Astrocyte of the hippocampus (primary cell): ENCODE data around the gene SULT1A3.
"Not testable (repeated sequence)": the region's sequence is repeated elsewhere in the genome, so short reads cannot be mapped to it uniquely, and the experiment has no call there.

Experiments
- DNase-seq: peaks from one replicate; pipeline ENCODE4 v3.0.0; 2011; ENCODE audit warnings: low read depth, low spot score

The SULT1A3 gene

DNA sequence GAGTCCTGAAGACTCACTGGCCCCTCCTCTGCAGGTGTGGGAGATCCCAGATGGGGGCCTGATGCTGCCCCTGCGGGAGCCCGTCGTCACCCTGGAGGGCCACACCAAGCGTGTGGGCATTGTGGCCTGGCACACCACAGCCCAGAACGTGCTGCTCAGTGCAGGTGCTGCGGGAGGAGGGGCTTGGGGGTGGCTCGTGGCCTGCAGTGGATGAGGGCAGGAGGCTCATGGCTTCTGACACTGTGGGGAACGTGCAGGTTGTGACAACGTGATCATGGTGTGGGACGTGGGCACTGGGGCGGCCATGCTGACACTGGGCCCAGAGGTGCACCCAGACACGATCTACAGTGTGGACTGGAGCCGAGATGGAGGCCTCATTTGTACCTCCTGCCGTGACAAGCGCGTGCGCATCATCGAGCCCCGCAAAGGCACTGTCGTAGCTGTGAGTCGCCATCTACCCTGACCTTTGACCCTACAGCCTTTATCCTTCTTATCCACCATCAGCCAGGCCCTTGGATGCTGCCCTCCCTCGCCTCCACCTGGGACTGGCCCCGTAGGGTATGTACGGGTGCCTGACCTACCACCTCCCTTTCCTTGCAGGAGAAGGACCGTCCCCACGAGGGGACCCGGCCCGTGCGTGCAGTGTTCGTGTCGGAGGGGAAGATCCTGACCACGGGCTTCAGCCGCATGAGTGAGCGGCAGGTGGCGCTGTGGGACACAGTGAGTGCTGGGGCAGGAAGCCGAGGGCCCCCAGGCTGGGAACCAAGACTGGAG lies 12.1 kb upstream of the SULT1A3 start:
- peak; percentile 44 for DNase-seq

DNA sequence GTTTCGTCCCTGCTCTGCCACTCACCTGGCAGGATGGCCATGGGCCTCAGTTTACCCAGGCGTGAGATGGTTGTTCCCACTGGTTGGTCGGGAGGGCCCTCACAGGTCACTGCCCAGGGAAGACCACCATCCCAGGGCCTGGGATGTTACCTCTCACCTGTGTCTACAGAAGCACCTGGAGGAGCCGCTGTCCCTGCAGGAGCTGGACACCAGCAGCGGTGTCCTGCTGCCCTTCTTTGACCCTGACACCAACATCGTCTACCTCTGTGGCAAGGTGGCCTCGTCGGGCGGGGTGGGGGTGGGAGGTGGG lies 11.5 kb upstream of the SULT1A3 start:
- DNase-seq = no peak

DNA sequence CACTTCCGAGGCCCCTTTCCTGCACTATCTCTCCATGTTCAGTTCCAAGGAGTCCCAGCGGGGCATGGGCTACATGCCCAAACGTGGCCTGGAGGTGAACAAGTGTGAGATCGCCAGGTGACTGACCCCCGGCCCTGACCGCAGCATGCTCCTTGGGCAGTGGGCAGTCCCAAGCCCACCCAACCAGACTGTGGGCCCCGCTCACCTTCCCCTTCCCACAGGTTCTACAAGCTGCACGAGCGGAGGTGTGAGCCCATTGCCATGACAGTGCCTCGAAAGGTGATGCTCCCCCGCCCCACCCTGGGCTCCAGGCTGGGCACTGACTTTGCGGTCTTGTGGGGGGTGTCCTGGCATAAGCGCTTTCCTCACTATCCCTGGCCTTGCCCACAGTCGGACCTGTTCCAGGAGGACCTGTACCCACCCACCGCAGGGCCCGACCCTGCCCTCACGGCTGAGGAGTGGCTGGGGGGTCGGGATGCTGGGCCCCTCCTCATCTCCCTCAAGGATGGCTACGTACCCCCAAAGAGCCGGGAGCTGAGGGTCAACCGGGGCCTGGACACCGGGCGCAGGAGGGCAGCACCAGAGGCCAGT lies 11.0 kb upstream of the SULT1A3 start:
- DNase-seq = no peak

DNA sequence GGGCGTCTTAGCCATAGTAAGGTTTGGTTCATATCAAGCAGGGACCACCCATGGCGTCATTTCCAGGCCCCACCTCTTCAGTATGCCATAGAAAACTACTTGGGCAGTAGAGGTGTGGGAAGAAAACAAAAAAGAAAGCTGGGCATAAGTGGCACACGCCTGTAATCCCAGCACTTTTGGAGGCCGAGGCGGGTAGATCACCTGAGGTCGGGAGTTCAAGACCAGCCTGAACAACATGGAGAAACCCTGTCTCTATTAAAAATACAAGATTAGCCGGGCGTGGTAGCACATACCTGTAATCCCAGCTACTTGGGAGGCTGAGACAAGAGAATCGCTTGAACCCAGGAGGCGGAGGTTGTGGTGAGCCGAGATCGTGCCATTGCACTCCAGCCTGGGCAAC lies 7.9 kb upstream of the SULT1A3 start:
- DNase-seq = not testable (repeated sequence)

DNA sequence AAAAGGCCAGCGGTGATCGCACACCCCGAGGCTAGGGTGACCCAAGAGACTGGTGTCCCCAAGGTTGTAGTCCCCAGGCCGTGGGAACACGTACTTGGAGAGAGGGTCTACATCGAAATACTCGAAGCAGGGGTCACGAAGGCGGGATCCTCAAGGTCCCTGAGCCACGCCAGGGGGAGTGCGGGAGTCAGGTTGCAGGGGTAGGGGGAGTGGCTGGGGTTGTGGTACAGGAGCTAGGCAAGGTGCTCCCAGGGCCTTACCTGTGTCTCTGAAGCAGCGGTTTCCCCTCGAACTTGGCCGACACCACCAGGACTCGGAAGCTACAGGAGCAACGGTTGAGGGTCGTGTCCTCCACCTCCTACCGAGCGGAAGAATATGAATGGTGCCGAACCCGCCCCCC lies 6.0 kb upstream of the SULT1A3 start:
- not testable (repeated sequence) for DNase-seq

DNA sequence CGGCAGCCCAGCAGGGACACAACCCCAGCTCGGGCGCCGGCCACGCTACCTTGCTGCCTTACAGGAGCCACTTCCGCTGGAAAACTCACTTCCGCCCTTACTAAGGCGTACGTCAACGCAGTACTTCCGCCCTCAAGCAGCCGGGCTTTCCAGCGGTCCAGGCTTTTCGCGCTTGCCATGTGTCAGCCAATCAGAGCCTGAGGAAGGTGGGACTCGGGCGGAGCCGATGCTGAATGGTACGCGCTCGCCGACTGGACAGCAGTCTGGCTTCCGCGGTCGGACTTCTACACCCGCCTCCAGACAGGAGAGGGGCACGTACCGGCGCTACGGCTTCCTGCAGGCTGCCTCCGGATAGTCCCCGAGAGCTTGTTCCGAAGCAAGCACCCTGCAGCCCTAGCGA lies 5.4 kb upstream of the SULT1A3 start, which contains the start of the genes BOLA2B and SLX1A:
Gene BOLA2B, minus strand, starts transcription at position 52 of the 400 bp plus-strand sequence. CDS start 71 bp downstream, outside the sequence.
Gene SLX1A, plus strand, starts transcription at position 261 of the 400 bp plus-strand sequence. CDS start 210 bp downstream, outside the sequence.
- DNase-seq = not testable (repeated sequence)

DNA sequence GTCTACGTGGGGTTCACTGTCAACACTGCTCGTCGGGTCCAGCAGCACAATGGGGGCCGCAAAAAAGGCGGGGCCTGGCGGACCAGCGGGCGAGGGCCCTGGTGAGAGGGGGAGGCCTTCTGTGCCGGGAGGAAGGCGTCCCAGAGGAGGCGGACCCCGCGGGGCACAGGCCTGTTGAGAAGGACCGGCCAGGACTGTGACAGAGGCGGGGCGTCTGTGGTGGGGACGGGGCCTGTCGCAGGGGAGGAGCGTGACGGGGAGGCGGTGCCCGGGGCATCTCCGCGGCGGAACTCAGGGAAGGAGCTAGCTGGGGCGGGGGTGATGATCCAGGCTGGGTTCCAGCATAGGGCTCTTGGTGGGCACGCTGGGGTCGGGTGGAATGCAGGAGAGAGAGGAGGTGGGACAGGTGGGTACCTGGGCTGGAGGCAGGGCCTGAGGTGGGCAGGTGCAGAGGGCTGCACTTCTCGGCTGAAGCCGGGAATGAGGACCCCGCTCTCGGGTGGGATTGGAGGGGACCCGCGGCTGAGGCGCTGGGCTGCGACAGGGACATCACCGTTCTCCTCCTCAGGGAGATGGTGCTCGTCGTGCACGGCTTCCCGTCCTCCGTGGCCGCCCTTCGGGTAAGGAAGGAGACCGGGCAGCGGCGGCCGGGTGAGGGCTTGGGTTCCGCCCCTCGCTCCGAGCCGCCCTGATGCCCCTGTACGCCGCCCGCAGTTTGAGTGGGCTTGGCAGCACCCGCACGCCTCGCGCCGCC lies 4.7 kb upstream of the SULT1A3 start:
- not testable (repeated sequence) for DNase-seq

DNA sequence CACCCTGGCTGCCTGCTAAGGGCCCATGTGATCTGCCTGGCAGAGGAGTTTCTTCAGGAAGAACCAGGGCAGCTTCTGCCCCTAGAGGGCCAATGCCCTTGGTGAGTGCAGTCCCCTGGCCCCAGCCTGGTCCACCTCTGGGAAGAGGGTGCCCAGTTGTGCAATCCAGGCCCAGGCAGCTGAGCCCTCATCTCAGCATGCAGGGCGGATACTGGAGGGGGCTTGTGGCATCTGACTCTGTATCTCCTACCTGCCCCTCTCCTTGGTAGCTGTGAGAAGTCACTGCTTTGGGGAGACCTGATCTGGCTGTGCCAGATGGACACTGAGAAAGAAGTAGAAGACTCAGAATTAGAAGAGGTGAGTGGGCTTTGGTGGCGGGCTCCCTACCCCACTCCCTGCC lies 2.1 kb upstream of the SULT1A3 start:
- DNase-seq = not testable (repeated sequence)

DNA sequence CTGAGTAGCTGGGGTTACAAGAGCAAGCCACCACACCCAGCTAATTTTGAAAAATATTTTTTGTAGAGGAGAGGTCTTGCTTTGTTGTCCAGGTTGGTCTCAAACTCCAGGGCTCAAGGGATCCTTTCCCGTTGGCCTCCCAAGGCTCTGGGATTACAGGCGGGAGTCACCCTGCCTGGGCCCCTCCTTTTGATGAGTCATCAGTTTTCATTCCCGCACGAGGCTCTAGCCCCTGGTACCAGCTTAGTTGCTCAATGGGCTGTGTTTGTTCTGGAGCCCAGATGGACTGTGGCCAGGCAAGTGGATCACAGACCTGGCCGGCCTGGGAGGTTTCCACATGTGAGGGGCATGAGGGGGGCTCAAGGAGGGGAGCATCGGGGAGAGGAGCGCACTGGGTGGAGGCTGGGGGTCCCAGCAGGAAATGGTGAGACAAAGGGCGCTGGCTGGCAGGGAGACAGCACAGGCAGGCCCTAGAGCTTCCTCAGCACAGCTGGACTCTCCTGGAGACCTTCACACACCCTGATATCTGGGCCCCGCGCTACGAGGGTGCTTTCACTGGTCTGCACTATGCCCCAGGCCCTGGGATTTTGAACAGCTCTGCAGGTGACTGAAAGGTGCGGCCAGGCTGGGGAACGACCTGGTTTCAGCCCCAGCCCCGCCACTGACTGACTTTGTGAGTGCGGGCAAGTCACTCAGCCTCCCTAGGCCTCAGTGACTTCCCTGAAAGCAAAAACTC lies 721 bp downstream of the SULT1A3 start:
- DNase-seq = not testable (repeated sequence)

DNA sequence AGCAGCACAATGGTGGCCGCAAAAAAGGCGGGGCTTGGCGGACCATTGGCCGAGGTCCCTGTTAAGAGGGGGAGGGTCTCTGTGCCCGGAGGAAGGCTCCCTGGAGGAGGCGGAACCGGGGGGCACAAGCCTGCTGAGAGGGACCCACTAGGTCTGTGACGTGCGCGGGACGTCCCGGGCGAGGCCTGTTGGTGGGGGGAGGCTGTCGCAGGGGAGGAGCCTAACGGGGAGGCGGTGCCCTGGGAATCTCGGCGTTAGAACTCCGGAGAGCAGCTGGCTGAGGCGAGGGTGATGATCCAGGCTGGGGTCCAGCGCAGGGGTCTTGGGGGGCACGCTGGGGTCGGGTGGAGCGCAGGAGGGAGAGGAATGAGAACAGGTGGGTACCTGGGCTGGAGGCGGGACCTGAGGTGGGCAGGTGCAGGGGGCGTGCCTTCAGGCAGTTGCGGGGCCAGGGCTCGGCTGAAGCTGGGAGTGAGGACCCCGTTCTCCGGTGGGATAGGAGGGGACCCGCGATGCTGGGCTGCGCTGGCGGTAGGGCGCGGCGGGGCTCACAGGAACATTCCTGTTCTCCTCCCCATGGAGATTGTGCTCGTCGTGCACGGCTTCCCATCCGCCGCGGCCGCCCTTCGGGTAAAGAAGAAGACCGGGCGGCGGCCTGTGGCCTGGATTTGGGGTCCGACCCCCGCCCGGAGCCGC lies 6.6 kb downstream of the SULT1A3 start:
- not testable (repeated sequence) for DNase-seq

DNA sequence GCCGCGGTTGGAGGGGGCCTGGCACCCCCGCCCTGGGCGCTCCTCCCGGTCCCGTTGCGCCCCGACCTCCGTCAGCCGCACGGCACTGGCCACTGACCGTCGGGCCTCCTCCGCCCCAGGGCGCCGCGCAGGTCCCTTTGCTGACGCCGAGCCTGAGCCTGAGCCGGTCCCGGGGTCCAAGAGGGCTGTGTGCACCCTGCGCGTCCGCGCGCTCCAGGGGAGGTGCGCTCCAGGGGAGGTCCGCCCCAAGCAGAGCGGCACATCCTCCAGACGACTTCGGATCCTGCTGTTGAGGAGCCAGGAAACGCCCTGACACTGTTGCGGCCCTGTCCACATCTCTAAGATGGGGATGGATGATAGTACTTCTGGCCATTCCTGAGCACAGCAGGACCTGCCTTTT lies 7.2 kb downstream of the SULT1A3 start:
- not testable (repeated sequence) for DNase-seq

DNA sequence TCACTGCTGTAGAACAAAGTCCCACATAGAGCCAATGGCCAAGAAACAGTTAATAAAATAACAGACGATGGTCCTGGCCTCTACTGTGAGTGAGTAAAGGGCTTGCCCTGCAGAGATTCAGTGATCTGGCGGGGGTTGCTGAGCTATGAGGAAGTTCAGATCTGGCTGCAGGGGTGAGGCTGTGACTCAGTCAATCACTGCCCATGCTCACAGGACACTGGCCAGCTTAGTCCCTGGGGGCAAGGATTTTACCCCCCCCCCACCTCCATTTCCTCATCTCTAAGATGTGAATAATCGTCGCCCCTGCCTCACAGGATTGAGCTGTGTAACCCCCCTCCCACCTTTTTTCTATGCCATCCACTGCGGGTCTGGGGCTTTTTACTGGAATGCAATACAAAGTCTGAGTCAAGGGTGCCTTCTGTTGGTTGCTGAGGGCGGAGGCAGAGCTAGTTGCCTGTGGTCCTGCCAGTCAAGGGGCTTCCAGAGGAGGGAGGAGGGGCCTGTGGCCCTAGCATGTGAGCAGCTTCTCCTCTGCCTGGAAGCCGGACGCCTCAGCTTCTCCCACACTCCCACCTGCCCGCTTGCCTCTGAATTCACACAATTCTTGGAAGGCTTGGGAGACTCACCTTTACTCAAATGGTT lies 8.1 kb downstream of the SULT1A3 start:
- not testable (repeated sequence) for DNase-seq

DNA sequence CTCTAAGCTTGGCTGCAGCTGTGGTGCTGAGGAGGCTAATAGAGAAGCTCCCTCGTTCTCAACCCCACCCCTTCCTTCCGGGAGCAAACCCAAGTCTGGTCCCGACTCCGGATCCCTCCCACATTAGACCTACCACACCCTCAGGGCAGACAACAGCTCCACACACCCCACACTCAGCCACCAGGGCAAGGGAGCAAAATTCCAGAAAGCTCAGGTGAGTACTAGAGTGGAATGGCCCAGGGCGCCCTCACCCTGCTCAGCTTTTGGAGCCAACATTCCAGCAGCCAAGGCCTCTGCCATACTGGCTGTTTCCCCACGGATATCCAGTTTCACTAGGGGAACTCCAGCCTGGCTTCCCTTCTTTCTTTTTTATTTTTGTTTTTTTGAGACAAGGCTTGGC lies 10.0 kb downstream of the SULT1A3 start:
- DNase-seq = not testable (repeated sequence)

DNA sequence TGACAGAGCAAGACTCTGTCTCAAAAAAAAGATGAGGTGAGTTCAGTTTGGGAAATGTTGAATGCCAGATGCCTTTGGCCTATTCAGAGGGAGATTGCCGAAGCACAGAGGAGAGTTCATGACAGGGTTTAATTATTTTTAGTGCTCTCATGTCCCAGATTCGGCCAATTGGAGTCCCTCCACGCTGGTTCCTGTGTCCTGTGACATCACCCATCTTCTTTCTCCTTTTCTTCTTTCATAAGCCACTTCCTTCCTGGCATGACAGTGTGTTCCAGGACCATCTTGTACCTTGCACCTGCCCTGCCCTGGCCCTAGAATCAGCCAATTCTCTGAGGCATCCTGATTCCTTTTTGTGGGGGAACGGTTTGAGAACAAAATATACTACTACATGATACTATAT lies 12.4 kb downstream of the SULT1A3 start:
- DNase-seq = not testable (repeated sequence)

DNA sequence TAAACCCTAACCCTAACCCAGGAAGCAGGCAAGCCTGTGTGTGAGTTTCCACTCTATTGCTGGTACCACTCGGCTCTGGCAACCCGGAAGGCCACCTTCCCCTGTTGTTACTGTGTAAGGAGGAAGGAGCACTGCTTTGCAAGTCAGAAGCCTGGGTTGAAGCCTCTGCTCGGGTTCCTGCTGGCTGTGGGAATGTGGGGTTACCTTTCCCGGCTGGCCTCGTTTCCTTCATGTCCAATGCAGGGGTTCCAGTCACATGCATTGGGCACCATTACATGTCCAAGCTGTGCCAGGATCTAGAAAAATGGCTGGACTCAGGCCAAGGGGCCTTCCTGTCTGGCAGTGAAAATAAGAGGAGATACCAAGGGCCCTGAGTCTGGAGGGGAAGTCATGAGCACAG lies 18.0 kb downstream of the SULT1A3 start:
- not testable (repeated sequence) for DNase-seq

DNA sequence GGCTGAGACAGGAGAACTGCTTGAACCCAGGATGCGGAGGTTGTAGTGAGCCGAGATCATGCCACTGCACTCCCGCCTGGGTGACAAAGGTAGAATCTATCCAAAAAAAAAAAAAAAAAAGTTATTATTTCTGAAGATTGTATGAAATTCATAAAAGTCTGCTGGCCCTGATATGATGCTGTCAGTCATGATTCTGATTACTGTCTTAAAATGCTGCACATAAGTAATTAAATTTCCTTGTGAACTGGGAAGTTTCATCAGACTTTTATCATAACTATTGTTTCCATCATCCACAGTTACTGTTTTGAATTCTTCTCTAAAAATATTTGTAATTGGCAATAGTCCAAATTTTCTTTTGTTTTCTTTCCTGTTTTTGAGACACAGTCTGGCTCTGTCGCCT lies 49.3 kb downstream of the SULT1A3 start, which contains the start of gene NPIPB13:
Gene NPIPB13, minus strand, starts transcription at position 101 of the 400 bp plus-strand sequence. CDS start 2,906 bp downstream, outside the sequence.
- DNase-seq = not testable (repeated sequence)
